Measurements from ENCODE around the gene NFIX. TPM values are rescaled to one million over a fixed set of nuclear protein-coding genes. Genes with fewer than 3 reads are reported as not detected.

NFIX gene
- total and polyA plus RNA-seq, 9 of the 15 experiments (the other 6 are each of a cell fraction or from before 2014, with no cell fraction given): 0.28 to 26.8 (median 5.4) TPM

GRCh38 chr19:12946092-12946721, 49.1 kb upstream of the NFIX start (continued):
- TF ChIP-seq MYNN (IDR thresholded peaks at IDR 0.05) (no peak), MYNN (CRISPR knock-in tag; IDR thresholded peaks at IDR 0.05) (no peak), ZNF77 (CRISPR knock-in tag; IDR thresholded peaks at IDR 0.05) (no peak), RFX7 (CRISPR knock-in tag; IDR thresholded peaks at IDR 0.05) (no peak), FOXM1 (IDR thresholded peaks at IDR 0.05; ENCODE audit: low read depth) (no peak), FOXM1 (CRISPR knock-in tag; IDR thresholded peaks at IDR 0.05; ENCODE audit: low read depth) (no peak), ZNF668 (CRISPR knock-in tag; IDR thresholded peaks at IDR 0.05) (no peak), SNIP1 (IDR thresholded peaks at IDR 0.05; ENCODE audit: low read depth) (no peak), DACH1 (IDR thresholded peaks at IDR 0.05; ENCODE audit: partially characterized antibody) (no peak), ZC3H11A (IDR thresholded peaks at IDR 0.05; ENCODE audit: low read depth, low read length) (no peak), MAFK (IDR thresholded peaks at IDR 0.05; ENCODE audit: low read length) (no peak), KAT2B (IDR thresholded peaks at IDR 0.05; ENCODE audit: low read depth, low read length) (no peak), USF2 (CRISPR knock-in tag; IDR thresholded peaks at IDR 0.05) (no peak), HDAC1 (IDR thresholded peaks at IDR 0.05) (peak; percentile 13 to 26; a peak in 1 of 4 replicates), ID3 (CRISPR knock-in tag; IDR thresholded peaks at IDR 0.05) (no peak), ID3 (tag; IDR thresholded peaks at IDR 0.05) (no peak), ZBTB9 (CRISPR knock-in tag; IDR thresholded peaks at IDR 0.05) (no peak), ZNF134 (CRISPR knock-in tag; conservative IDR thresholded peaks at IDR 0.05) (no peak), PTRF (tag; IDR thresholded peaks at IDR 0.05) (no peak), NBN (IDR thresholded peaks at IDR 0.05; ENCODE audit: low read depth) (no peak), FOXJ3 (CRISPR knock-in tag; IDR thresholded peaks at IDR 0.05) (no peak), RERE (CRISPR knock-in tag; IDR thresholded peaks at IDR 0.05; ENCODE audit: borderline replicate concordance) (no peak)
